ENCODE data around the gene NTM. TPM values are rescaled to one million over a fixed set of nuclear protein-coding genes. Genes with fewer than 3 reads are reported as not detected.

Gene NTM
- total and polyA plus RNA-seq, 12 donors: 0.26 to 11.5 (median 4.0) TPM

- Histone ChIP-seq H3K4me1 (replicated peaks in 1 of 2) (no peaks in the 10 kb centered on the region), H3K27ac (peak overlapping the region in 1 of 5 donors; percentile 14), H3K27me3 (no peaks in the 10 kb centered on the region), H3K9me3 (replicated peaks in 1 of 3) (no peaks in the 10 kb centered on the region), H3K36me3 (replicated peaks in 1 of 2) (no peaks in the 10 kb centered on the region), H3K4me3 (no peak overlapping the region)
- no peak for DNase-seq
- intact Hi-C loops (cut with DNase I): no loop called here
- TF ChIP-seq POLR2A (IDR thresholded peaks at IDR 0.05) (no peak), CTCF (IDR thresholded peaks at IDR 0.05) (no peak)
- 64 to 80% (median 74%) methylated on average over 3 of the region's 3 CpGs for WGBS, 4 donors
Measured at GRCh38 chr11:131661132-131661531, 290.7 kb downstream of the NTM start.

GRCh38 chr11:131662317-131662972 is 292.0 kb downstream of the NTM start:
- TF ChIP-seq CTCF (IDR thresholded peaks at IDR 0.05) (no peak), POLR2A (IDR thresholded peaks at IDR 0.05) (no peak)
- no peaks in the 10 kb centered on the region for H3K27me3 ChIP-seq
- H3K4me1 ChIP-seq (replicated peaks in 1 of 2): no peaks in the 10 kb centered on the region
- no peaks in the 10 kb centered on the region for H3K9me3 ChIP-seq (replicated peaks in 1 of 3)
- intact Hi-C loops (cut with DNase I): no loop called here
- H3K4me3 ChIP-seq: no peak overlapping the region
- 60 to 67% (median 66%) methylated on average over 13 of the region's 13 CpGs for WGBS, 4 donors
- H3K27ac ChIP-seq: no peak overlapping the region
- no peaks in the 10 kb centered on the region for H3K36me3 ChIP-seq (replicated peaks in 1 of 2)
- DNase-seq: no peak

- Histone ChIP-seq H3K27me3 (no peaks in the 10 kb centered on the region), H3K4me1 (replicated peaks in 1 of 2) (no peaks in the 10 kb centered on the region), H3K27ac (no peak overlapping the region), H3K36me3 (replicated peaks in 1 of 2) (no peaks in the 10 kb centered on the region), H3K4me3 (no peak overlapping the region), H3K9me3 (replicated peaks in 1 of 3) (no peaks in the 10 kb centered on the region)
- TF ChIP-seq CTCF (IDR thresholded peaks at IDR 0.05): no peak
- TF ChIP-seq POLR2A (IDR thresholded peaks at IDR 0.05): no peak
- no peak for DNase-seq
- 86 to 90% (median 87%) methylated on average over 9 of the region's 9 CpGs for WGBS, 4 donors
- intact Hi-C loops (cut with DNase I): no loop called here
Measured at GRCh38 chr11:131662993-131663392, 292.6 kb downstream of the NTM start.

- Histone ChIP-seq H3K4me1 (replicated peaks in 1 of 2) (no peaks in the 10 kb centered on the region), H3K9me3 (replicated peaks in 1 of 3) (no peaks in the 10 kb centered on the region), H3K36me3 (replicated peaks in 1 of 2) (no peaks in the 10 kb centered on the region), H3K4me3 (no peak overlapping the region), H3K27ac (no peak overlapping the region), H3K27me3 (no peaks in the 10 kb centered on the region)
- no peak for DNase-seq
- TF ChIP-seq CTCF (IDR thresholded peaks at IDR 0.05) (no peak), POLR2A (IDR thresholded peaks at IDR 0.05) (no peak)
- intact Hi-C loops (cut with DNase I): no loop called here
- 73 to 79% (median 75%) methylated on average over 10 of the region's 10 CpGs for WGBS, 4 donors
Measured at GRCh38 chr11:131663405-131664200, 293.2 kb downstream of the NTM start.

Data from adrenal gland (tissue), 12 donors.